H9 (cell line): ENCODE results near the gene ASTL. TPM values are rescaled to one million over a fixed set of nuclear protein-coding genes. Genes with fewer than 3 reads are reported as not detected.

ENCODE experiments used
- DNase-seq: peaks from one replicate; pipeline ENCODE4 v3.0.0-alpha.2; 2017
- H2AFZ ChIP-seq: one replicate; pipeline ENCODE4 v1.6.1; 2013; ENCODE audit warnings: mild to moderate bottlenecking, low read length, control low read depth, moderate library complexity
- H2AK5ac ChIP-seq: 2 replicates; pipeline ENCODE4 v1.6.1; 2013; ENCODE audit warnings: low read length, control low read depth, mixed read lengths; ENCODE audit not compliant: insufficient read length
- H2BK120ac ChIP-seq: one replicate; pipeline ENCODE4 v1.6.1; 2013; ENCODE audit warnings: low read depth, mild to moderate bottlenecking, low read length, control low read depth, inconsistent platforms; ENCODE audit not compliant: poor library complexity, severe bottlenecking
- H2BK12ac ChIP-seq: 2 replicates; pipeline ENCODE4 v1.6.1; 2013; ENCODE audit warnings: low read length, control low read depth, mixed read lengths, low read depth; ENCODE audit not compliant: insufficient read length
- H2BK15ac ChIP-seq: 2 replicates; pipeline ENCODE4 v1.6.1; 2013; ENCODE audit warnings: low read depth, low read length, control low read depth
- H2BK20ac ChIP-seq: one replicate; pipeline ENCODE4 v1.6.1; 2013; ENCODE audit warnings: low read depth, mild to moderate bottlenecking, low read length, control low read depth, inconsistent platforms; ENCODE audit not compliant: poor library complexity, severe bottlenecking
- H2BK5ac ChIP-seq: 2 replicates; pipeline ENCODE4 v1.6.1; 2013; ENCODE audit warnings: low read length, control low read depth, mixed read lengths; ENCODE audit not compliant: insufficient read length
- H3K14ac ChIP-seq: 2 replicates; pipeline ENCODE4 v1.6.1; 2013; ENCODE audit warnings: low read length, control low read depth; ENCODE audit not compliant: insufficient read depth
- H3K18ac ChIP-seq: 2 replicates; pipeline ENCODE4 v1.6.1; 2013; ENCODE audit warnings: low read depth, mild to moderate bottlenecking, mixed read lengths, low read length, control low read depth; ENCODE audit not compliant: insufficient read length
- H3K23ac ChIP-seq: 2 replicates; pipeline ENCODE4 v1.6.1; 2013; ENCODE audit warnings: low read length, control low read depth, mixed read lengths, low read depth; ENCODE audit not compliant: insufficient read length
- H3K23me2 ChIP-seq: 2 replicates; pipeline ENCODE4 v1.6.1; 2013; ENCODE audit warnings: low read depth, mild to moderate bottlenecking, mixed read lengths, low read length, control low read depth; ENCODE audit not compliant: insufficient read length, poor library complexity, severe bottlenecking
- H3K27ac ChIP-seq: 2 replicates; pipeline ENCODE4 v1.5.1; 2013; ENCODE audit warnings: low read length, control low read depth, mixed read lengths, low read depth; ENCODE audit not compliant: insufficient read length
- H3K27me3 ChIP-seq: 2 replicates; pipeline ENCODE4 v1.6.1; 2013; ENCODE audit warnings: low read length, control low read depth, inconsistent platforms; ENCODE audit not compliant: insufficient read depth
- H3K4ac ChIP-seq: 2 replicates; pipeline ENCODE4 v1.6.1; 2013; ENCODE audit warnings: low read depth, mild to moderate bottlenecking, control low read depth, inconsistent platforms, low read length, moderate library complexity
- H3K4me1 ChIP-seq: 2 replicates; pipeline ENCODE4 v1.6.1; 2013; ENCODE audit warnings: low read length, control low read depth, inconsistent platforms; ENCODE audit not compliant: insufficient read depth
- H3K4me2 ChIP-seq: 2 replicates; pipeline ENCODE4 v1.6.1; 2013; ENCODE audit warnings: low read length, control low read depth, mixed read lengths; ENCODE audit not compliant: insufficient read length, insufficient read depth
- H3K56ac ChIP-seq: 2 replicates; pipeline ENCODE4 v1.6.1; 2013; ENCODE audit warnings: low read depth, mild to moderate bottlenecking, mixed read lengths, low read length, control low read depth; ENCODE audit not compliant: insufficient read length
- H3K79me1 ChIP-seq: 2 replicates; pipeline ENCODE4 v1.6.1; 2013; ENCODE audit warnings: low read depth, mild to moderate bottlenecking, moderate library complexity, low read length, control low read depth, inconsistent platforms; ENCODE audit not compliant: insufficient read depth, poor library complexity, severe bottlenecking
- H3K79me2 ChIP-seq: 2 replicates; pipeline ENCODE4 v1.6.1; 2013; ENCODE audit warnings: low read length, control low read depth, inconsistent platforms; ENCODE audit not compliant: insufficient read depth
- H3K9ac ChIP-seq: 2 replicates; pipeline ENCODE4 v1.6.1; 2013; ENCODE audit warnings: low read length, control low read depth, mixed read lengths; ENCODE audit not compliant: insufficient read length; ENCODE audit errors: extremely low read depth
- H3K9me3 ChIP-seq: one replicate; pipeline ENCODE4 v1.6.1; 2013; ENCODE audit warnings: low read depth, low read length, inconsistent platforms; ENCODE audit not compliant: control insufficient read depth
- H3T11ph ChIP-seq: one replicate; pipeline ENCODE4 v1.6.1; 2013; ENCODE audit warnings: mild to moderate bottlenecking, low read length, control low read depth, inconsistent platforms
- H4K20me1 ChIP-seq: one replicate; pipeline ENCODE4 v1.6.1; 2013; ENCODE audit not compliant: control insufficient read depth, insufficient read length, insufficient read depth
- H4K5ac ChIP-seq: 2 replicates; pipeline ENCODE4 v1.6.1; 2013; ENCODE audit warnings: low read depth, mild to moderate bottlenecking, mixed read lengths, low read length, control low read depth; ENCODE audit not compliant: insufficient read length
- H4K8ac ChIP-seq: replicated peaks from 2 replicates; pipeline ENCODE4 v1.6.1; 2013; ENCODE audit warnings: low read length, control low read depth, mixed read lengths, low read depth; ENCODE audit not compliant: insufficient read length
- H4K91ac ChIP-seq: 2 replicates; pipeline ENCODE4 v1.6.1; 2013; ENCODE audit warnings: low read depth, mild to moderate bottlenecking, moderate library complexity, mixed read lengths, low read length, control low read depth; ENCODE audit not compliant: insufficient read length
- H3K27ac Mint-ChIP-seq, 3 experiments: 2 replicates in 2 of 3; 3 replicates in 1 of 3; pipeline ENCODE4 v1.8.0; 2020 to 2021; ENCODE audit warnings: mixed read lengths in 3 of 3, mild to moderate bottlenecking in 1 of 3, moderate library complexity in 1 of 3
- H3K27me3 Mint-ChIP-seq: 2 replicates; pipeline ENCODE4 v1.8.0; 2021; ENCODE audit warnings: low read depth, mild to moderate bottlenecking, moderate library complexity, mixed read lengths
- H3K36me3 Mint-ChIP-seq, 3 experiments: 2 replicates in 2 of 3; 3 replicates in 1 of 3; pipeline ENCODE4 v1.8.0; 2020 to 2021; ENCODE audit warnings: low read depth in 3 of 3, mixed read lengths in 3 of 3; ENCODE audit not compliant: insufficient read depth in 1 of 3
- H3K4me1 Mint-ChIP-seq, 2 experiments: 2 replicates each; pipeline ENCODE4 v1.8.0; 2020; ENCODE audit warnings: mixed read lengths in 2 of 2
- H3K4me3 Mint-ChIP-seq, 2 experiments: 2 replicates in 1 of 2; 3 replicates in 1 of 2; pipeline ENCODE4 v1.8.0; 2020 to 2021; ENCODE audit warnings: mild to moderate bottlenecking in 2 of 2, mixed read lengths in 2 of 2, moderate library complexity in 1 of 2
- H3K9me3 Mint-ChIP-seq, 2 experiments: 2 replicates in 1 of 2; 3 replicates in 1 of 2; pipeline ENCODE4 v1.8.0; 2020; ENCODE audit warnings: mild to moderate bottlenecking in 2 of 2, mixed read lengths in 2 of 2, moderate library complexity in 1 of 2
- WGBS: extraction: QIAGEN DNeasy Blood & Tissue Kit; methylation state at CpG from one replicate; pipeline ENCODE4 v1.1.7; 2013; ENCODE audit warnings: missing lambda C conversion rate, low lambda C conversion rate, mixed read lengths; ENCODE audit not compliant: insufficient read length; ENCODE audit errors: extremely low coverage; 5-methylcytosine and 5-hydroxymethylcytosine counted together
- total RNA-seq: library from RNA; stranded (reverse); gene quantifications from 2 replicates; pipeline ENCODE4 v1.2.1, GENCODE V29; 2021
- TF ChIP-seq, protein P1 (sequence below): fragments of 200-600 bp; sonication (generic); conservative IDR thresholded peaks from 3 replicates; pipeline ENCODE4 v1.8.0; 2021; ENCODE audit warnings: antibody characterized with exemption, mild to moderate bottlenecking

The ASTL gene
- total RNA-seq, 1 experiment from 2014 or later: 0.81 TPM

DNA sequence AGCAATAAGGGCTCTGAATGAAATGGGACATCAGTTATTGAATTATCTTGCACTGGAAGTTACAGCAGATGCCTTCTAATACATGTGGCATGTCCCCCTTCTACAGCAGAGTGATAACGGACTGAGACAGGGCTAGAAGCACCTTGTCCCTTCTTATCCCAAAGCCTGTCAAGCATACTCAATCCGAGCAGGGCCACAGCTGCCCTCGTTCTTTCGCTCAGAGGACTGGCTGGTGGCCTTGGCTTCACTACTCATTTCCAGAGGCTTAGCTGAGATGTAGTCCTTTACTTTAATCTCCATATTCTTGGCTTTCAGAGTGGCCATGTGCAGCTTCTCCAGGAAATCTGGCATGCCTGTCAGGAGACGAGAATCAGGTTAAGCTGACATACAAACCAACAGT, 48.3 kb upstream of the ASTL start:
- no peak overlapping the region for H3K27ac ChIP-seq
- H4K91ac ChIP-seq: no peak overlapping the region
- H2BK15ac ChIP-seq: no peak overlapping the region
- no peaks in the 10 kb centered on the region for H3K27me3 ChIP-seq
- H3T11ph ChIP-seq: no peak overlapping the region
- no peaks in the 10 kb centered on the region for H3K9me3 ChIP-seq
- no peak for DNase-seq
- no peak overlapping the region for H3K4ac ChIP-seq
- no peak overlapping the region for H2AK5ac ChIP-seq
- H3K23me2 ChIP-seq: no peaks in the 10 kb centered on the region
- no peak overlapping the region for H2BK5ac ChIP-seq
- TF ChIP-seq, protein P1, sequence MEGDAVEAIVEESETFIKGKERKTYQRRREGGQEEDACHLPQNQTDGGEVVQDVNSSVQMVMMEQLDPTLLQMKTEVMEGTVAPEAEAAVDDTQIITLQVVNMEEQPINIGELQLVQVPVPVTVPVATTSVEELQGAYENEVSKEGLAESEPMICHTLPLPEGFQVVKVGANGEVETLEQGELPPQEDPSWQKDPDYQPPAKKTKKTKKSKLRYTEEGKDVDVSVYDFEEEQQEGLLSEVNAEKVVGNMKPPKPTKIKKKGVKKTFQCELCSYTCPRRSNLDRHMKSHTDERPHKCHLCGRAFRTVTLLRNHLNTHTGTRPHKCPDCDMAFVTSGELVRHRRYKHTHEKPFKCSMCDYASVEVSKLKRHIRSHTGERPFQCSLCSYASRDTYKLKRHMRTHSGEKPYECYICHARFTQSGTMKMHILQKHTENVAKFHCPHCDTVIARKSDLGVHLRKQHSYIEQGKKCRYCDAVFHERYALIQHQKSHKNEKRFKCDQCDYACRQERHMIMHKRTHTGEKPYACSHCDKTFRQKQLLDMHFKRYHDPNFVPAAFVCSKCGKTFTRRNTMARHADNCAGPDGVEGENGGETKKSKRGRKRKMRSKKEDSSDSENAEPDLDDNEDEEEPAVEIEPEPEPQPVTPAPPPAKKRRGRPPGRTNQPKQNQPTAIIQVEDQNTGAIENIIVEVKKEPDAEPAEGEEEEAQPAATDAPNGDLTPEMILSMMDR: no peak
- no CpG with 5 or more reads among the region's 5 CpGs for WGBS
- H3K4me1 ChIP-seq: no peaks in the 10 kb centered on the region
- Mint-ChIP-seq H3K4me1 (no peaks in the 10 kb centered on the region), H3K36me3 (peaks cover 34 to 60% (median 52%) of the 10 kb centered on the region in 3 experiments), H3K27me3 (no peaks in the 10 kb centered on the region), H3K27ac (no peak overlapping the region), H3K4me3 (no peak overlapping the region), H3K9me3 (no peaks in the 10 kb centered on the region)
- no peak overlapping the region for H2BK20ac ChIP-seq
- H4K20me1 ChIP-seq: no peaks in the 10 kb centered on the region
- H3K79me2 ChIP-seq: no peaks in the 10 kb centered on the region
- H3K79me1 ChIP-seq: no peaks in the 10 kb centered on the region
- H2BK120ac ChIP-seq: no peak overlapping the region
- H3K56ac ChIP-seq: no peak overlapping the region
- no peak overlapping the region for H4K8ac ChIP-seq
- H3K9ac ChIP-seq: no peak overlapping the region
- no peak overlapping the region for H3K14ac ChIP-seq
- no peak overlapping the region for H2AFZ ChIP-seq
- H3K23ac ChIP-seq: no peak overlapping the region
- H3K18ac ChIP-seq: no peak overlapping the region
- H2BK12ac ChIP-seq: no peak overlapping the region
- H3K4me2 ChIP-seq: no peak overlapping the region
- no peak overlapping the region for H4K5ac ChIP-seq
